GM21528 (cell line): ENCODE data around the gene EPB41L3.
"Not testable (repeated sequence)": the region's sequence is repeated elsewhere in the genome, so short reads cannot be mapped to it uniquely, and the experiment has no call there.

Experiments used
- ATAC-seq: cut with Tn5 transposase; IDR thresholded peaks from one replicate; pipeline ENCODE4 v1.9.1; 2021; ENCODE audit warnings: mild to moderate bottlenecking, moderate library complexity; ENCODE audit not compliant: unreplicated experiment, low FRiP score

EPB41L3 gene

DNA sequence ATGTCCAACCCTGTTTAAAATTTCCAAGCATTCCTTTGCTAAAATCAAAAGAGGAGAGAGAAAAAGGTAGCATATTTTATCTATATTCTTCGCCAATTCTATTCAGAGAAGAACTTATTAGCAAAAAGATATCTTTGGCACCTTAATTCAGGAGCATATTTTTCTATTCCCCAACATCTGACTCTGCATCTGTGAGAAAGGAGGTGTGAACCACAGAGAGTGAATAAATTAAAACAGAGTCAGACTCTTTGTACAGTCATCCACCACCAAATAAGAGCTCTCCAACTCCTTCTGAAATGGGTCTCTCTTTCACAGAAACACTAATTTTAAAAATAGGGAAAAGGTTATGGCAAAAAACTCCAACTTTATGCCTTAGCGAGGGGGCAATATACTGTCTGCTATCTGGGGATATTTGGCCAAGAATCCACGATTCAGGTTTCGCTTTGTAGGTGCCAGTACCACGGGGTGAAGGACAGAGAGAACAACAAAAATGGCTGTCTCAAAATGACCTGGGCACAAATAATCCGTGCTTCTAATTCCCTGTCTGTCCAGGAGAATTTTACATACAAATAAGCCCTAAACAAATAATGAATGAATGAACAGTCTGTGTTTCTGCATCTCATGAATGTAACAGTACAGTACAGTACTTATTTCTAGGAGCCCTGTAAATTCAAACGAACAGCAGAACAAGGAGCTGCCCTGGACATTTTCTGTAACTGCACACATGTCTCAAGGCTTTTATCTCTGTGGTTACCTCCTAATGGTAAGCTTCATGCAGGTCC is 43.4 kb downstream of the EPB41L3 start:
- ATAC-seq = no peak

- no peak for ATAC-seq
These were observed 45.3 kb downstream of the EPB41L3 start for GRCh38 chr18:5498452-5498851.

DNA sequence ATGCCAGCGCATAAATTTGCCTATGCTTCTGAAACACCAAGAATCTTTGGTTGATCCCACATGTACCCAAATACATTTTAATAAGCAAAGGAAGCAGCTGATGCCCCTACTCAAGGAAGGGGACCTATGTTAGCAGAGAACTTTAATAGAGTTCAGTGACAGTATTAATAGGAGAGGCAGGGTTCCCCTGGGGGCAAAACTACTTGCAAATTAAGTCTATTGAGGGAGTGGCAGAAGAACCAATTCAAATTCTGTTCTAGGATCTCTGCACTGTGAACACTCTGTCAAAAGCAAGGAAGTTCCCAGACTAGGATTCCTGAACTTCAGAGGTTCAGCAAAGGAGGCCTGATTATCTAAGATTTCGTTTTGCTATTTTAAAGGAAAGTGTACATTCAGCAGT is 47.5 kb downstream of the EPB41L3 start:
- no peak for ATAC-seq

DNA sequence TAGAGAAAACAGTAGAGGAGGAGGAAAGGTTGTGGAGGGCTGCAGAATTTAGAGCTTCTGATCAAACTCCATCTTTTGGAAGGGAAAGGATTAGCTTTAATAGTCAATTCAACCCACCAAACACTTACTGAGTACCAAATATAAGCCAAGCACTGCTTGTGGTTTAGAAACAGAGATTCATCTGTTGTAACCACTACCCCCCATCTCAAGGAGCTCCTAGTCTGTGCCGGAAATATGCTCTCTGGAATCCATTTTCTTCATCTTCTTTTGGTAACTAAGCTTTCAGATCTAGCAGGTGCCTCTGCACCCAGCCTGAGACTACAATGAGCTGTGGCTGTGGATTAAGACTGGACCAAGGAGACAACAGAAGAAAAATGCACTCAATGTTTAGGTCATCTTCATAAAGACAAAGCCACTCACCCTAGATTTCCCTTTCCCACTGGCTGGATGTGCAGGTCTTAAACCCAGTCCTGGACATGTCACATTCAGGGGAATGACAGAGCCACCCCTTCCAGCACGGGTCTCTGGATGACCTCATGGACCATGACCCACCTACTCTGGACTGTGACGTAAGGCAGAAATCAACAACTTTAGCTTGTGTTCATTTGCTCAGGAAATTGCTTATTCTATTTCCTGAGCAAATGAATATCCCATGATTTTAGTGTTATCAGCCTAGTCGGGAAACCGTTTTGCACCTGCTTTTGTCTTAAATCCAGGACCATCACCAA is 52.9 kb downstream of the EPB41L3 start:
- ATAC-seq = no peak

DNA sequence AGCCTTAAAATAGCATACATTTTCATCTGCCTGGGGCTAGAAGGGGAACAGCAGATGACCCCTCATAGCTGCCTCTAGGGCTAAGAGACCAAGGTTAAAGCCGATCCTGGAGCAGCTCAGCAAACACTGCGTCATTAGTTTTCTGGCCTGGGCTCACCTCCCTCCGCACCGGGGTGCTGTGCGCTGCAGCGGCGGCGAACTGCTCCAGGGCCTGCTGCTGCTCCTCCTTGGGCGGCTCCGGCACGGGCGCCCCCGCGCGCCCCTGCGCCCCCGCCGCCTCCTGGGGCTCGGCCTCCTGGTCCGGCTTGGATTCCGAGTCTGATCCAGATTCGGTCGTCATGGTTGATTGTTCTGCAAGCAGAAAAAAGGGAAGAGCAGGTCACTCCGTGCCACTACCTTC is 55.0 kb downstream of the EPB41L3 start:
- ATAC-seq = no peak

DNA sequence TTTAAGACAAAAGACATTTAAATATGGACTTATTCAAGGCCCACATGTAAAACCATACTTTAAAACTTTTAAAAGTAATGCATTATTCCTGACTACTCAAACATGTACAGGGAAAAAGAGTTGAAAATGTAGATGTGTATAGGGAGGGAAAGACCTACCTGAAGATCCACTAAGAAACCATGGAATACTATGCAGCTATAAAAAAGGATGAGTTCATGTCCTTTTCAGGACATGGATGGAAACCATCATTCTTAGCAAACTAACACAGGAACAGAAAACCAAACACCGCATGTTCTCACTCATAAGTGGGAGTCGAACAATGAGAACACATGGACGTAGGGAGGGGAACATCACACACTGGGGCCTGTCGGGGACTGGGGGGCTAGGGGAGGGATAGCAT is 55.8 kb downstream of the EPB41L3 start:
- not testable (repeated sequence) for ATAC-seq

GRCh38 chr18:5484526-5484925 is 59.3 kb downstream of the EPB41L3 start:
- no peak for ATAC-seq

DNA sequence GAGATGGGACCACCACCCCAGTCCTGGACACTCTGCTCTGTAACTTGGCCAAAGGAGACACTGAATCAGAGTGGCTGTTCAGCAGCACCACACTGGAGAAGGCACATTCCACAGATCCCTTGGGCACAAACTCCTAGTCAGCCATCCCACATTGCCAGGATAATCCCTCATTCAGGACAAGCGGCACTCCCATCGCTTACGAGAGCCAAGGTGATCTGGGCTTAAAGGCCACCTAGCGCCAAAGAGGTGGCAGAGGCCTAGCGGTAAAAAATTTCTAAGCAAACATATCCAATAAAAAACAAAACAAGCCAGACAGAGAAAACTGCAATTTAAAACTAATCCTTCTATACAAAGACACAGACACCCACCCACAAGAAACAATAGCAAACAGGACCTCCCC is 62.2 kb downstream of the EPB41L3 start:
- ATAC-seq = no peak

DNA sequence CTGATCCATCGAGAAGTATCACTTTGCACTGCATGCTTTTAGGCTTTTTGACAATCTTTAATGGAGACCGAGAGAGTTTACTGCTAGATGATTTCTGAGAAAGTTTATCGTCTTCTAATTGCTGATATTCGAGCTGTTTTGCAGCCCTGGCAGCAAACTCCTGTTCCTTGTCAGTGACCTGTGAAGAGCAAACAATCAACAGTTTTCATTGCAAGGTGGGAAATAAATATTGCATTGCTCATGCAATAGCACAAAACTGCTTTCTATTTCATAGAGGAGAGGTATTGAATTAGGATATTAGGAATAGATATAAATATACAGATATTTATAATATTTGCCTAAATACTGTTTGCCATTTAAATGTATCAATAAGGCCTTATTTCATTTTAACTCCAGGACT is 65.5 kb downstream of the EPB41L3 start:
- ATAC-seq = no peak

DNA sequence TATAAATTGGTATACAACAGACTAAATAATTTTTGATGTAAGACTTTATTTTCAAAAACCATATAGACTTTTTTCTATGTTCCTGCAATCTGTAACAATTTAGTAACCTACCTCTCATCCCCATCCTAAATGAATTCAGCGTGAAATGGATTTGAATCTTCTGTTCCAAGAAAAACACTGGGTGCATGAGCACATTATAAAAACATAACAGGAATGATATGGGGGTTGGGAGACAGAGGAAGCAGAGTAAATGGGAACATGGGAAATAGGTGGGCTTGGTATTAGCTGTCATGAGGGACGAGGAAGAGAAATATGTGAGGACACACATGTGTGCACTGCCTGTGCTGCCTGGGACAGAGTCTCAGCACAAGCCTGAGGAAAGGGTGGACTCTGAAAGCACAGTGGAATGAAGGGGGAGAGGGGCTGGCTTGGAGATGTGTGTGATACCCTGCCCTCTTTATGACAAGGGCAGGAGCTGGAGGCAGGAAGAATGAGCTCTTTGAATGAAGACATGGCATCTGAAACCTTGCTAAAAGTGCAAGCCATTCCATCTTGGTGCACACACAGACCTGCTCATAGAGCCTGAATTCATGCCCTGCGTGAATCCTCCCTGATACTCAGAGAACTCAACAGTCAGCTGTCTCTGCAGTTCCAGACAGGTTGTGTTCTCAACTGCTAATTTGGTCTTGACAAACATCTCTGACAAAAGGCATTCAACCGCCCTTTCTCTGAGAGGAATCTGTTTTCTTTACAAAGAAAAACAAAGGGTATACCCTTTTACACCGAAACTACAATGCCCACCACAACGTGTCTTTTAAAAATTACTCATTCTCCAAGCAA is 66.6 kb downstream of the EPB41L3 start:
- ATAC-seq = no peak

GRCh38 chr18:5475267-5475666 is 68.5 kb downstream of the EPB41L3 start:
- ATAC-seq = no peak

- no peak for ATAC-seq
These were observed 74.5 kb downstream of the EPB41L3 start for GRCh38 chr18:5469340-5469739.

GRCh38 chr18:5468394-5468793 is 75.4 kb downstream of the EPB41L3 start:
- ATAC-seq = no peak

DNA sequence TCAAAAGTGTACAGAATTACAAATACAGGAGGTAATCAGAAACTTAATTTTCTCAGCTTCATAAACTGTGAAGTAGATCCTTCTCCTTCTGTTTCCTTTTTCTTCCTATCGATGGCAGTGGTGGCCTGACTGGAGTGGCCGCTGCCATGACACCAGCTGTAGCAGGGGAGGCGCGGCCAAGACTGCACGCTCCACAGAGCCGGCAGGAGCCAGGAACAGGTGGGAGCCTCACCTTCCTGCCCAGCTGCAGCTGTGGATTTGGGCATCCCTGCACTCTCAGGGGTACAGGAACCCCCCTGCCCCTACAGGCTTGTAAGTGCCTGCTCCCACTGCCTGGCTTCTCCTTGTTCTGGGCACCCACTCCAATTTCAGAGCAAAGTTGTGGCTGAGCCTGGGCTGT is 76.1 kb downstream of the EPB41L3 start:
- ATAC-seq = no peak

DNA sequence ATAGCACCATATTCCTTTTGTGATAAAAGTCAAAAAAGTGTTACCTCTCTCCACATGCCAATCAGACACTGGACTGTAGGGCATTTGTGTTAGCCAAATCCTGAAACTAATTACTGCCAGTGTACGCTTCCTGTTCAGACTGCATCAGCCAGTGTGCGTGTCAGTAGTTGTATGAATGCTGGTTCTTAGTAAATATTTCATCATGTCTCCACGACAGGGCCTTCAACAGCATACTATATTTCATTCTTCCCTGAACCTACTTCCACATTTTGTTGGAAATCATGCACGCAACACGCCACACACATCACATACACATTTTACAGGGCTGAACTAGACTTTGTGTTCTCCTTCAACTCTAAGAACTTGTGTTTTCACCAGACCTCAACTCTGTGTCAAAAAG is 77.5 kb downstream of the EPB41L3 start:
- ATAC-seq = no peak

GRCh38 chr18:5464251-5464650 is 79.5 kb downstream of the EPB41L3 start:
- no peak for ATAC-seq

DNA sequence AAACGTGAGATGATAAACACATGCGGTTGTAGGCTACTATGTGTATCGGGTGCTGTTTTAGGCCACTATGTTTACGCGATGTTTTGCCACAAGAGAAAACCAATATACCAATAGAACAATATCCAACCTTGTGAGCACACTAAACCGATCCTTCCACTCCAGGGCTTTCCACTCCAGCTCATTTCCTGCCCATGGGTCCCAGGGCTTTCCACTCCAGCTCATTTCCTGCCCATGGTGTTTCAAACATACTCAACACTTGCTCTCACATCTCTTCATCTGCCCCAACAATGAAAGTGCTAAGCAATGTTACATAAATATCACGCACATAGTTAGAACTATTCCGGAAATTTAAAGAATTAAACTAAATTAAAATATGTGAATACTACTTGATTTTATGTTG is 80.0 kb downstream of the EPB41L3 start:
- ATAC-seq = no peak

DNA sequence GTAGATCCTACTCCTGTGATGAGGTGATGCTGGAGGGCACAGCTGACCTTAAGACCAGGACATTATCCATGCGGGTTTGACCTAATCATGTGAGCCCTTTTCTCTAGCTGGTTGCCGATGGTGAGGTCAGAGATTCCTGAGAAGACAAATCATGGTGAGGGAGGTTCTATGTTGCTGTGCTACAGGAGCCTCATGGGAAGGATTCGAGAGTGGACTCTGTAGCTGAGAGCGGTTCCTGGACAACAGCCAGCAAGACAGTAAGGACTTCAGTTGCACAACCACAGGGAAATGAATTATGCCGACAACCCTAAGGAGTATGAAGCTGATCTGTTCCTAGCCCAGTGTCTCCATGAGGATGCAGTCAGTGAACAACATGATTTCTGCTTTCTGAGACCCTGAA is 80.4 kb downstream of the EPB41L3 start:
- no peak for ATAC-seq

DNA sequence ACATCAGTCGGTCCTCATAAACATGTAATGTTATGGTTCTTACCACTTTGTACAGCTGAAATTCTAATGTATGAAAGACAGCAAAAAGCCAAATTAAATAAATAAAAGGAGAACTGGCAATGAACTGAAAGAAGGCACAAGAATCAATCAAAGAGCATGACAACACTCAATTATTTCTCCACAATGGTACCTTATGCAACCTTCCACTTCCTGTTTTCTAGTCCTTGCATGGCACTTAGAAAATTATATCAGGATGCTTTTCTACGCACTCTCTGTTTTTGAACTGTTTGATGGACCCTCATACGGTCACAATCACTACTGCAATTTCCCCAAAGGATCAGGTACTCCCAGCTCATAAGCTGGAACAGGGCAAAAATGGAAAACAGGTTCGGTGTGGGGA is 81.6 kb downstream of the EPB41L3 start:
- no peak for ATAC-seq

DNA sequence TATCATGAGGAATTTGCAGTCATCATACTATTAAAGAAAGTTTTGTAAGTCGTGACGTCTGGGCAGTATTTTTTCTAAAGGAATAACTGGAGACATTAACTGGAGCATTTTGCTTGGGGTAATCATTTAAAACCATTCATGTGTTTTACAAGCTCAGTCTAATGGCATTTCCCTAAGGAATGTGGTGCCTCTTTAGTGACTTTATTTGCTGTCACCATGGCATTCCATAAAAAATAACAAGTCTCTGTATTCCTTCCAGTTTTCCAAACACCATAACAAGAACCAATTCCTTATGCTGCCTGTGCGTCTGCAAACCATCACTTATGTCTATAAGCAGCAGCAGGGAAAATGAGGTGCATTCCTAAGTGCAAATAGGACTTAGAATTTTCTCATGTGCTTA is 82.8 kb downstream of the EPB41L3 start:
- ATAC-seq = no peak

- ATAC-seq = no peak
These were observed 86.3 kb downstream of the EPB41L3 start for GRCh38 chr18:5457462-5457957.
